H9 (cell line): ENCODE results near the gene TMEM234. TPM values are rescaled to one million over a fixed set of nuclear protein-coding genes. Genes with fewer than 3 reads are reported as not detected.
A peak's percentile ranks its signal among the peaks of the same experiment; 100 is the strongest.

ENCODE experiments used
- DNase-seq: peaks from one replicate; pipeline ENCODE4 v3.0.0-alpha.2; 2017
- H2AFZ ChIP-seq: one replicate; pipeline ENCODE4 v1.6.1; 2013; ENCODE audit warnings: mild to moderate bottlenecking, low read length, control low read depth, moderate library complexity
- H2AK5ac ChIP-seq: 2 replicates; pipeline ENCODE4 v1.6.1; 2013; ENCODE audit warnings: low read length, control low read depth, mixed read lengths; ENCODE audit not compliant: insufficient read length
- H2BK120ac ChIP-seq: one replicate; pipeline ENCODE4 v1.6.1; 2013; ENCODE audit warnings: low read depth, mild to moderate bottlenecking, low read length, control low read depth, inconsistent platforms; ENCODE audit not compliant: poor library complexity, severe bottlenecking
- H2BK12ac ChIP-seq: 2 replicates; pipeline ENCODE4 v1.6.1; 2013; ENCODE audit warnings: low read length, control low read depth, mixed read lengths, low read depth; ENCODE audit not compliant: insufficient read length
- H2BK15ac ChIP-seq: 2 replicates; pipeline ENCODE4 v1.6.1; 2013; ENCODE audit warnings: low read depth, low read length, control low read depth
- H2BK20ac ChIP-seq: one replicate; pipeline ENCODE4 v1.6.1; 2013; ENCODE audit warnings: low read depth, mild to moderate bottlenecking, low read length, control low read depth, inconsistent platforms; ENCODE audit not compliant: poor library complexity, severe bottlenecking
- H2BK5ac ChIP-seq: 2 replicates; pipeline ENCODE4 v1.6.1; 2013; ENCODE audit warnings: low read length, control low read depth, mixed read lengths; ENCODE audit not compliant: insufficient read length
- H3K14ac ChIP-seq: 2 replicates; pipeline ENCODE4 v1.6.1; 2013; ENCODE audit warnings: low read length, control low read depth; ENCODE audit not compliant: insufficient read depth
- H3K18ac ChIP-seq: 2 replicates; pipeline ENCODE4 v1.6.1; 2013; ENCODE audit warnings: low read depth, mild to moderate bottlenecking, mixed read lengths, low read length, control low read depth; ENCODE audit not compliant: insufficient read length
- H3K23ac ChIP-seq: 2 replicates; pipeline ENCODE4 v1.6.1; 2013; ENCODE audit warnings: low read length, control low read depth, mixed read lengths, low read depth; ENCODE audit not compliant: insufficient read length
- H3K23me2 ChIP-seq: 2 replicates; pipeline ENCODE4 v1.6.1; 2013; ENCODE audit warnings: low read depth, mild to moderate bottlenecking, mixed read lengths, low read length, control low read depth; ENCODE audit not compliant: insufficient read length, poor library complexity, severe bottlenecking
- H3K27ac ChIP-seq: 2 replicates; pipeline ENCODE4 v1.5.1; 2013; ENCODE audit warnings: low read length, control low read depth, mixed read lengths, low read depth; ENCODE audit not compliant: insufficient read length
- H3K27me3 ChIP-seq: 2 replicates; pipeline ENCODE4 v1.6.1; 2013; ENCODE audit warnings: low read length, control low read depth, inconsistent platforms; ENCODE audit not compliant: insufficient read depth
- H3K4ac ChIP-seq: 2 replicates; pipeline ENCODE4 v1.6.1; 2013; ENCODE audit warnings: low read depth, mild to moderate bottlenecking, control low read depth, inconsistent platforms, low read length, moderate library complexity
- H3K4me1 ChIP-seq: 2 replicates; pipeline ENCODE4 v1.6.1; 2013; ENCODE audit warnings: low read length, control low read depth, inconsistent platforms; ENCODE audit not compliant: insufficient read depth
- H3K4me2 ChIP-seq: 2 replicates; pipeline ENCODE4 v1.6.1; 2013; ENCODE audit warnings: low read length, control low read depth, mixed read lengths; ENCODE audit not compliant: insufficient read length, insufficient read depth
- H3K56ac ChIP-seq: 2 replicates; pipeline ENCODE4 v1.6.1; 2013; ENCODE audit warnings: low read depth, mild to moderate bottlenecking, mixed read lengths, low read length, control low read depth; ENCODE audit not compliant: insufficient read length
- H3K79me1 ChIP-seq: 2 replicates; pipeline ENCODE4 v1.6.1; 2013; ENCODE audit warnings: low read depth, mild to moderate bottlenecking, moderate library complexity, low read length, control low read depth, inconsistent platforms; ENCODE audit not compliant: insufficient read depth, poor library complexity, severe bottlenecking
- H3K79me2 ChIP-seq: 2 replicates; pipeline ENCODE4 v1.6.1; 2013; ENCODE audit warnings: low read length, control low read depth, inconsistent platforms; ENCODE audit not compliant: insufficient read depth
- H3K9ac ChIP-seq: 2 replicates; pipeline ENCODE4 v1.6.1; 2013; ENCODE audit warnings: low read length, control low read depth, mixed read lengths; ENCODE audit not compliant: insufficient read length; ENCODE audit errors: extremely low read depth
- H3K9me3 ChIP-seq: one replicate; pipeline ENCODE4 v1.6.1; 2013; ENCODE audit warnings: low read depth, low read length, inconsistent platforms; ENCODE audit not compliant: control insufficient read depth
- H3T11ph ChIP-seq: one replicate; pipeline ENCODE4 v1.6.1; 2013; ENCODE audit warnings: mild to moderate bottlenecking, low read length, control low read depth, inconsistent platforms
- H4K20me1 ChIP-seq: one replicate; pipeline ENCODE4 v1.6.1; 2013; ENCODE audit not compliant: control insufficient read depth, insufficient read length, insufficient read depth
- H4K5ac ChIP-seq: 2 replicates; pipeline ENCODE4 v1.6.1; 2013; ENCODE audit warnings: low read depth, mild to moderate bottlenecking, mixed read lengths, low read length, control low read depth; ENCODE audit not compliant: insufficient read length
- H4K8ac ChIP-seq: replicated peaks from 2 replicates; pipeline ENCODE4 v1.6.1; 2013; ENCODE audit warnings: low read length, control low read depth, mixed read lengths, low read depth; ENCODE audit not compliant: insufficient read length
- H4K91ac ChIP-seq: 2 replicates; pipeline ENCODE4 v1.6.1; 2013; ENCODE audit warnings: low read depth, mild to moderate bottlenecking, moderate library complexity, mixed read lengths, low read length, control low read depth; ENCODE audit not compliant: insufficient read length
- H3K27ac Mint-ChIP-seq, 3 experiments: 2 replicates in 2 of 3; 3 replicates in 1 of 3; pipeline ENCODE4 v1.8.0; 2020 to 2021; ENCODE audit warnings: mixed read lengths in 3 of 3, mild to moderate bottlenecking in 1 of 3, moderate library complexity in 1 of 3
- H3K27me3 Mint-ChIP-seq: 2 replicates; pipeline ENCODE4 v1.8.0; 2021; ENCODE audit warnings: low read depth, mild to moderate bottlenecking, moderate library complexity, mixed read lengths
- H3K36me3 Mint-ChIP-seq, 3 experiments: 2 replicates in 2 of 3; 3 replicates in 1 of 3; pipeline ENCODE4 v1.8.0; 2020 to 2021; ENCODE audit warnings: low read depth in 3 of 3, mixed read lengths in 3 of 3; ENCODE audit not compliant: insufficient read depth in 1 of 3
- H3K4me1 Mint-ChIP-seq, 2 experiments: 2 replicates each; pipeline ENCODE4 v1.8.0; 2020; ENCODE audit warnings: mixed read lengths in 2 of 2
- H3K4me3 Mint-ChIP-seq, 2 experiments: 2 replicates in 1 of 2; 3 replicates in 1 of 2; pipeline ENCODE4 v1.8.0; 2020 to 2021; ENCODE audit warnings: mild to moderate bottlenecking in 2 of 2, mixed read lengths in 2 of 2, moderate library complexity in 1 of 2
- H3K9me3 Mint-ChIP-seq, 2 experiments: 2 replicates in 1 of 2; 3 replicates in 1 of 2; pipeline ENCODE4 v1.8.0; 2020; ENCODE audit warnings: mild to moderate bottlenecking in 2 of 2, mixed read lengths in 2 of 2, moderate library complexity in 1 of 2
- total RNA-seq: library from RNA; stranded (reverse); gene quantifications from 2 replicates; pipeline ENCODE4 v1.2.1, GENCODE V29; 2021
- TF ChIP-seq, protein P1 (sequence below): fragments of 200-600 bp; sonication (generic); conservative IDR thresholded peaks from 3 replicates; pipeline ENCODE4 v1.8.0; 2021; ENCODE audit warnings: antibody characterized with exemption, mild to moderate bottlenecking

The TMEM234 gene
- total RNA-seq, 1 experiment from 2014 or later: 19.7 TPM

DNA sequence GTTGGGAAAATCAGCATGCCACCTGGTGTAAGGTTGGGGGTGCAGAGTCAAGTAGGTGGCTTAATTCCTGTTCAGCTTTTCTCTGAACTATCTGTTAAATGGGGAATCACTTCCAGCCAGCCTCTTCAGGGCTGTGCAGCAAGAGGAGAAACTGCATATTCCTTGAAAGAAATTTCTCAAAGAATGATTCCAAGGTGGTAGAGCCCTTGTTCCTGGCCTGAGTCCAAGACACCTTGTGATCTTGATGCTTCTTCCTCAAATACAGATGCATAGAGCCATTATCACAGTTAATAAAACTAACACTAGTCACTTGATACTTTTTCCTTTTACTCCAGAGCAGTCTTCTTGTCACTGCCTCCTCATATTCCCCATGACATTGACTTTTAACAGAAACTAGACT lies 37.5 kb downstream of the TMEM234 start:
- H3K18ac ChIP-seq: no peak overlapping the region
- no peak overlapping the region for H2BK20ac ChIP-seq
- H2BK12ac ChIP-seq: no peak overlapping the region
- H3K79me2 ChIP-seq: peaks cover 4% of the 10 kb centered on the region; the same call in 1 of the 2 replicates
- H3K56ac ChIP-seq: no peak overlapping the region
- no peaks in the 10 kb centered on the region for H4K20me1 ChIP-seq
- peaks cover 9% of the 10 kb centered on the region for H3K79me1 ChIP-seq
- H2AK5ac ChIP-seq: no peak overlapping the region
- no peak overlapping the region for H3K23ac ChIP-seq
- H3K27me3 Mint-ChIP-seq: no peaks in the 10 kb centered on the region
- no peak overlapping the region for H4K91ac ChIP-seq
- TF ChIP-seq, protein P1, sequence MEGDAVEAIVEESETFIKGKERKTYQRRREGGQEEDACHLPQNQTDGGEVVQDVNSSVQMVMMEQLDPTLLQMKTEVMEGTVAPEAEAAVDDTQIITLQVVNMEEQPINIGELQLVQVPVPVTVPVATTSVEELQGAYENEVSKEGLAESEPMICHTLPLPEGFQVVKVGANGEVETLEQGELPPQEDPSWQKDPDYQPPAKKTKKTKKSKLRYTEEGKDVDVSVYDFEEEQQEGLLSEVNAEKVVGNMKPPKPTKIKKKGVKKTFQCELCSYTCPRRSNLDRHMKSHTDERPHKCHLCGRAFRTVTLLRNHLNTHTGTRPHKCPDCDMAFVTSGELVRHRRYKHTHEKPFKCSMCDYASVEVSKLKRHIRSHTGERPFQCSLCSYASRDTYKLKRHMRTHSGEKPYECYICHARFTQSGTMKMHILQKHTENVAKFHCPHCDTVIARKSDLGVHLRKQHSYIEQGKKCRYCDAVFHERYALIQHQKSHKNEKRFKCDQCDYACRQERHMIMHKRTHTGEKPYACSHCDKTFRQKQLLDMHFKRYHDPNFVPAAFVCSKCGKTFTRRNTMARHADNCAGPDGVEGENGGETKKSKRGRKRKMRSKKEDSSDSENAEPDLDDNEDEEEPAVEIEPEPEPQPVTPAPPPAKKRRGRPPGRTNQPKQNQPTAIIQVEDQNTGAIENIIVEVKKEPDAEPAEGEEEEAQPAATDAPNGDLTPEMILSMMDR: no peak
- H4K5ac ChIP-seq: no peak overlapping the region
- no peak overlapping the region for H3K27ac ChIP-seq
- no peak overlapping the region for H2AFZ ChIP-seq
- H2BK5ac ChIP-seq: no peak overlapping the region
- peak overlapping the region in 2 of 3 experiments; percentile 0 to 74; a peak in 1 of 7 replicates for H3K27ac Mint-ChIP-seq
- H3K4me2 ChIP-seq: no peak overlapping the region
- H3K4me1 ChIP-seq: peaks cover 2% of the 10 kb centered on the region; the same call in 1 of the 2 replicates
- no peak for DNase-seq
- H3K36me3 Mint-ChIP-seq: peaks cover 61 to 84% (median 83%) of the 10 kb centered on the region in 3 experiments
- H3K23me2 ChIP-seq: peaks cover 7% of the 10 kb centered on the region
- no peak overlapping the region for H3K4ac ChIP-seq
- H3T11ph ChIP-seq: no peak overlapping the region
- no peak overlapping the region for H2BK15ac ChIP-seq
- H3K9me3 ChIP-seq: no peaks in the 10 kb centered on the region
- H3K27me3 ChIP-seq: no peaks in the 10 kb centered on the region
- no peak overlapping the region for H3K14ac ChIP-seq
- H4K8ac ChIP-seq: no peak overlapping the region
- H3K4me3 Mint-ChIP-seq: no peak overlapping the region
- no peak overlapping the region for H2BK120ac ChIP-seq
- H3K4me1 Mint-ChIP-seq: peaks cover 12 to 16% of the 10 kb centered on the region in 2 experiments
- H3K9me3 Mint-ChIP-seq: no peaks in the 10 kb centered on the region
- H3K9ac ChIP-seq: no peak overlapping the region
